ENCODE data around the gene TMSB4X. TPM values are rescaled to one million over a fixed set of nuclear protein-coding genes. Genes with fewer than 3 reads are reported as not detected.

TMSB4X gene
- total RNA-seq, 1 donor from 2014 or later = 3,119 TPM

- H3K9me3 ChIP-seq = no peaks in the 10 kb centered on the region
- H3K27me3 ChIP-seq = no peaks in the 10 kb centered on the region
- TF ChIP-seq POLR2A (IDR thresholded peaks at IDR 0.05) (no peak), CTCF (IDR thresholded peaks at IDR 0.05) (no peak), POLR2AphosphoS5 (IDR thresholded peaks at IDR 0.05; ENCODE audit: insufficient read depth in 1 of 2, low read depth in 1 of 2) (no peak)
- no peak for DNase-seq (ENCODE audit: extremely low spot score in 2 of 2)
- H3K4me3 ChIP-seq = no peak overlapping the region
- no peak overlapping the region for H3K27ac ChIP-seq
- intact Hi-C loops (cut with DNase I) = no loop called here
- H3K4me1 ChIP-seq = peaks cover 8% of the 10 kb centered on the region
- H3K36me3 ChIP-seq = no peaks in the 10 kb centered on the region
These were observed 19.4 kb downstream of the TMSB4X start for GRCh38 chrX:12994321-12994720.

GRCh38 chrX:12996934-12997435 is 22.1 kb downstream of the TMSB4X start:
- H3K4me1 ChIP-seq = peaks cover 10% of the 10 kb centered on the region
- no peak for DNase-seq (ENCODE audit: extremely low spot score in 2 of 2)
- no peaks in the 10 kb centered on the region for H3K36me3 ChIP-seq
- H3K27me3 ChIP-seq = no peaks in the 10 kb centered on the region
- no peak overlapping the region for H3K27ac ChIP-seq
- TF ChIP-seq POLR2A (IDR thresholded peaks at IDR 0.05) (no peak), CTCF (IDR thresholded peaks at IDR 0.05) (no peak), POLR2AphosphoS5 (IDR thresholded peaks at IDR 0.05; ENCODE audit: insufficient read depth in 1 of 2, low read depth in 1 of 2) (no peak)
- no peak overlapping the region for H3K4me3 ChIP-seq
- intact Hi-C loops (cut with DNase I) = no loop called here
- no peaks in the 10 kb centered on the region for H3K9me3 ChIP-seq

GRCh38 chrX:12997906-12998687 is 23.2 kb downstream of the TMSB4X start:
- no peaks in the 10 kb centered on the region for H3K27me3 ChIP-seq
- H3K4me3 ChIP-seq = no peak overlapping the region
- H3K36me3 ChIP-seq = no peaks in the 10 kb centered on the region
- no peak for TF ChIP-seq POLR2AphosphoS5 (IDR thresholded peaks at IDR 0.05; ENCODE audit: insufficient read depth in 1 of 2, low read depth in 1 of 2)
- no peak for TF ChIP-seq POLR2A (IDR thresholded peaks at IDR 0.05)
- no peak for TF ChIP-seq CTCF (IDR thresholded peaks at IDR 0.05)
- peaks cover 10% of the 10 kb centered on the region for H3K4me1 ChIP-seq
- no peaks in the 10 kb centered on the region for H3K9me3 ChIP-seq
- no peak for DNase-seq (ENCODE audit: extremely low spot score in 2 of 2)
- no peak overlapping the region for H3K27ac ChIP-seq
- intact Hi-C loops (cut with DNase I) = no loop called here

- Histone ChIP-seq H3K9me3 (no peaks in the 10 kb centered on the region), H3K4me3 (no peak overlapping the region), H3K4me1 (peaks cover 10% of the 10 kb centered on the region), H3K27ac (peak overlapping the region; percentile 44), H3K27me3 (no peaks in the 10 kb centered on the region), H3K36me3 (no peaks in the 10 kb centered on the region)
- intact Hi-C loops (cut with DNase I) = no loop called here
- TF ChIP-seq POLR2AphosphoS5 (IDR thresholded peaks at IDR 0.05; ENCODE audit: insufficient read depth in 1 of 2, low read depth in 1 of 2) (no peak), POLR2A (IDR thresholded peaks at IDR 0.05) (no peak), CTCF (IDR thresholded peaks at IDR 0.05) (no peak)
- DNase-seq (ENCODE audit: extremely low spot score in 2 of 2) = no peak
These were observed 24.5 kb downstream of the TMSB4X start for GRCh38 chrX:12999422-12999821.

GRCh38 chrX:13000301-13000811 is 25.4 kb downstream of the TMSB4X start:
- intact Hi-C loops (cut with DNase I) = no loop called here
- H3K4me3 ChIP-seq = no peak overlapping the region
- no peaks in the 10 kb centered on the region for H3K27me3 ChIP-seq
- H3K36me3 ChIP-seq = no peaks in the 10 kb centered on the region
- no peak for TF ChIP-seq POLR2A (IDR thresholded peaks at IDR 0.05)
- TF ChIP-seq CTCF (IDR thresholded peaks at IDR 0.05) = no peak
- no peak for TF ChIP-seq POLR2AphosphoS5 (IDR thresholded peaks at IDR 0.05; ENCODE audit: insufficient read depth in 1 of 2, low read depth in 1 of 2)
- DNase-seq (ENCODE audit: extremely low spot score in 2 of 2) = no peak
- H3K9me3 ChIP-seq = no peaks in the 10 kb centered on the region
- H3K27ac ChIP-seq = peak overlapping the region; percentile 44
- H3K4me1 ChIP-seq = peaks cover 10% of the 10 kb centered on the region
